GM03348 (cell line): ENCODE results near the gene MAST4.

Experiments used
- DNase-seq: peaks from one replicate; pipeline ENCODE4 v3.0.0; 2012; ENCODE audit warnings: low spot score

MAST4 gene

GRCh38 chr5:67190410-67190809 lies 594.2 kb downstream of the MAST4 start:
- no peak for DNase-seq

GRCh38 chr5:67190861-67191260 lies 594.7 kb downstream of the MAST4 start:
- no peak for DNase-seq

GRCh38 chr5:67192719-67193438 lies 596.7 kb downstream of the MAST4 start:
- no peak for DNase-seq

- no peak for DNase-seq
Observed at GRCh38 chr5:67193439-67193807, 597.2 kb downstream of the MAST4 start.

- no peak for DNase-seq
Observed at GRCh38 chr5:67194166-67194565, 598.0 kb downstream of the MAST4 start.

GRCh38 chr5:67195406-67196275 lies 599.4 kb downstream of the MAST4 start:
- no peak for DNase-seq

- DNase-seq: no peak
Observed at GRCh38 chr5:67196537-67197059, 600.4 kb downstream of the MAST4 start, which contains the start of gene CD180. Gene CD180, minus strand, starts transcription at chr5:67196799. Its CDS starts 158 bp downstream, at chr5:67196641.

- no peak for DNase-seq
Observed at GRCh38 chr5:67197536-67197935, 601.3 kb downstream of the MAST4 start.

- DNase-seq: no peak
Observed at GRCh38 chr5:67198917-67199316, 602.7 kb downstream of the MAST4 start.

- no peak for DNase-seq
Observed at GRCh38 chr5:67199859-67200258, 603.7 kb downstream of the MAST4 start.

- DNase-seq: no peak
Observed at GRCh38 chr5:67200809-67201562, 604.8 kb downstream of the MAST4 start.

- no peak for DNase-seq
Observed at GRCh38 chr5:67201897-67202549, 605.8 kb downstream of the MAST4 start.

GRCh38 chr5:67202828-67203227 lies 606.6 kb downstream of the MAST4 start:
- no peak for DNase-seq

- DNase-seq: no peak
Observed at GRCh38 chr5:67203701-67204074, 607.5 kb downstream of the MAST4 start.

GRCh38 chr5:67204821-67205220 lies 608.6 kb downstream of the MAST4 start:
- DNase-seq: no peak

GRCh38 chr5:67205981-67206380 lies 609.8 kb downstream of the MAST4 start:
- DNase-seq: no peak

GRCh38 chr5:67206461-67206860 lies 610.3 kb downstream of the MAST4 start:
- DNase-seq: no peak

- DNase-seq: peak; percentile 23
Observed at GRCh38 chr5:67206929-67207328, 610.7 kb downstream of the MAST4 start.

- no peak for DNase-seq
Observed at GRCh38 chr5:67208403-67208802, 612.2 kb downstream of the MAST4 start.

GRCh38 chr5:67209141-67209771 lies 613.1 kb downstream of the MAST4 start:
- DNase-seq: peak; percentile 85

- peak; percentile 56 for DNase-seq
Observed at GRCh38 chr5:67211926-67212325, 615.7 kb downstream of the MAST4 start.
